MM.1S (cell line): Measurements from ENCODE around the gene YAF2.
A peak's percentile ranks its signal among the peaks of the same experiment; 100 is the strongest.

Experiments
- DNase-seq: peaks from one replicate; pipeline ENCODE4 v3.0.0-alpha.2; 2015
- H2AFZ ChIP-seq: fragments of 300-600 bp; sonication (generic); 2 replicates; pipeline ENCODE4 v1.6.0; 2016; ENCODE audit warnings: antibody characterized with exemption, low read length
- H3F3A ChIP-seq: fragments of 300-600 bp; sonication (generic); 2 replicates; pipeline ENCODE4 v1.6.1; 2016; ENCODE audit warnings: mild to moderate bottlenecking, antibody characterized with exemption, low read length, moderate library complexity, mixed read lengths; ENCODE audit not compliant: insufficient read depth
- H3K27ac ChIP-seq: fragments of 300-600 bp; sonication (generic); 2 replicates; pipeline ENCODE4 v1.5.1; 2016; ENCODE audit warnings: mild to moderate bottlenecking, low read length
- H3K27me3 ChIP-seq: fragments of 300-600 bp; sonication (generic); replicated peaks from 2 replicates; pipeline ENCODE4 v1.6.0; 2016; ENCODE audit warnings: low read length; ENCODE audit not compliant: insufficient read depth
- H3K36me3 ChIP-seq: fragments of 300-600 bp; sonication (generic); replicated peaks from 2 replicates; pipeline ENCODE4 v1.6.1; 2016; ENCODE audit warnings: mild to moderate bottlenecking, low read length, mixed read lengths; ENCODE audit not compliant: insufficient read depth
- H3K4me1 ChIP-seq: fragments of 300-600 bp; sonication (generic); 2 replicates; pipeline ENCODE4 v1.6.1; 2016; ENCODE audit warnings: low read length, mixed read lengths
- H3K4me2 ChIP-seq: fragments of 300-600 bp; sonication (generic); 2 replicates; pipeline ENCODE4 v1.6.0; 2016; ENCODE audit warnings: low read depth, low read length
- H3K4me3 ChIP-seq: fragments of 300-600 bp; sonication (generic); 2 replicates; pipeline ENCODE4 v1.5.1; 2016; ENCODE audit warnings: low read length, mixed read lengths
- H3K79me2 ChIP-seq: fragments of 300-600 bp; sonication (generic); 2 replicates; pipeline ENCODE4 v1.6.1; 2016; ENCODE audit warnings: mixed run types, low read length, mixed read lengths
- H3K9ac ChIP-seq: fragments of 300-600 bp; sonication (generic); 2 replicates; pipeline ENCODE4 v1.6.1; 2016; ENCODE audit warnings: low read length, mixed read lengths
- H3K9me2 ChIP-seq: fragments of 300-600 bp; sonication (generic); replicated peaks from 2 replicates; pipeline ENCODE4 v1.6.1; 2016; ENCODE audit warnings: mild to moderate bottlenecking, low read length, mixed read lengths; ENCODE audit not compliant: insufficient read depth
- H3K9me3 ChIP-seq: fragments of 300-600 bp; sonication (generic); replicated peaks from 2 replicates; pipeline ENCODE4 v1.6.1; 2016; ENCODE audit warnings: mild to moderate bottlenecking, low read length, mixed read lengths; ENCODE audit not compliant: insufficient read depth
- H4K20me1 ChIP-seq: fragments of 300-600 bp; sonication (generic); 2 replicates; pipeline ENCODE4 v1.6.1; 2016; ENCODE audit warnings: mild to moderate bottlenecking, low read length, moderate library complexity, mixed read lengths; ENCODE audit not compliant: insufficient read depth
- EZH2 ChIP-seq: fragments of 300-600 bp; sonication (generic); optimal IDR thresholded peaks from 2 replicates; pipeline ENCODE3; 2017; ENCODE audit warnings: low read depth, mild to moderate bottlenecking, antibody characterized with exemption, low read length, mixed read lengths
- EZH2phosphoT487 ChIP-seq: fragments of 300-600 bp; sonication (generic); IDR thresholded peaks from 2 replicates; pipeline ENCODE4 v1.6.1; 2018; ENCODE audit warnings: antibody characterized with exemption, low read length
- TF ChIP-seq, protein P1 (sequence below): fragments of 300-600 bp; sonication (generic); IDR thresholded peaks from 2 replicates; pipeline ENCODE4 v1.5.1; 2016; ENCODE audit warnings: antibody characterized with exemption, low read length, mixed read lengths

The YAF2 gene

DNA sequence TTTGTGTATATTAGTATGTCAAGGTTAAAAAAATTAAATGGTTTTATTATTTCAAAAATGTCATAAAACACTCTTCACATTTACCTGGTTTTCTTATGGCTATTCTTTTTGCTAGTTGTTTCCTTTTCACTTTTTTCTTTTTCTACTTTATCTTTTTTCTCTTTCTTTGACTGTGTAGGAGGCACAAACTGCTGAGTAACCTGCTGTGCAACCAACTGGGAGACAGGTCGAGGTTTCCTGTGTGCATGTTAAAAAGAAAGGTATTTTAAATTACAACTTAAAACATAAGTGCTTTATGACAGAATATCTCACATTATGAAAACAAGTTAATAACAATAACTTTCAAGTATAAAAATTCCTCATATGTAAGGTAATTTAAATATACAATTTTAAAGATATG, 76.5 kb downstream of the YAF2 start:
- H3K4me3 ChIP-seq = no peak overlapping the region
- no peaks in the 10 kb centered on the region for H3K9me2 ChIP-seq
- H3K27me3 ChIP-seq = no peaks in the 10 kb centered on the region
- no peak overlapping the region for H3K4me2 ChIP-seq
- H2AFZ ChIP-seq = no peak overlapping the region
- H3K36me3 ChIP-seq = no peaks in the 10 kb centered on the region; the same call in 1 of the 2 replicates
- no peaks in the 10 kb centered on the region for H3K9me3 ChIP-seq
- no peak for DNase-seq
- no peaks in the 10 kb centered on the region for H3F3A ChIP-seq
- TF ChIP-seq EZH2phosphoT487 = no peak
- no peak for TF ChIP-seq EZH2
- no peaks in the 10 kb centered on the region for H3K4me1 ChIP-seq
- H3K27ac ChIP-seq = no peak overlapping the region
- H3K9ac ChIP-seq = no peak overlapping the region
- H3K79me2 ChIP-seq = 0 out of 2 replicates have a peak, but pooled peaks cover 2% of the 10 kb centered on the region
- H4K20me1 ChIP-seq = no peaks in the 10 kb centered on the region

DNA sequence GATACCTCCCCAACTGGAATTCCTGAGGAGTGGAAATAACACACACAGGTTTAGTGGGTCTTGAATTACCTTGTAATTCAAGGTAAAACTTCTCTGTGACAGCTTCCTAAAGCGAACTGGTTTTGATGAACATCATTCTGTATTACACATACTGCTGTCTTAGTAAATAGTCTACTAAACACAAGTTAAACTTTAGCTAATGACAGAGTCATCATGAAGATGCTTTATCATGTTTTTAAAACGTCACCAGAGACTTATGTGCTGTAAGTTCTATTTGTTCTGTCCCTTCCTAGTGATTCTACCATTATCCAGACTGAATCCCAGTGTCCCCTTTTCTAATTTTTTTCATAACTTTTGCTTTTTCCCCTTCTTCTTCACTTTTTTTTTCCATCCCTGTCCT, 81.8 kb downstream of the YAF2 start:
- Histone ChIP-seq H3K27me3 (no peaks in the 10 kb centered on the region), H4K20me1 (no peaks in the 10 kb centered on the region), H3K4me2 (no peak overlapping the region), H3K9ac (no peak overlapping the region), H3K9me2 (no peaks in the 10 kb centered on the region), H3K27ac (no peak overlapping the region), H3F3A (no peaks in the 10 kb centered on the region), H3K9me3 (no peaks in the 10 kb centered on the region), H3K36me3 (no peaks in the 10 kb centered on the region; the same call in 1 of the 2 replicates), H3K4me1 (no peaks in the 10 kb centered on the region), H3K79me2 (no peaks in the 10 kb centered on the region), H2AFZ (no peak overlapping the region), H3K4me3 (no peak overlapping the region)
- no peak for DNase-seq
- TF ChIP-seq EZH2phosphoT487 = no peak
- TF ChIP-seq, protein P1, sequence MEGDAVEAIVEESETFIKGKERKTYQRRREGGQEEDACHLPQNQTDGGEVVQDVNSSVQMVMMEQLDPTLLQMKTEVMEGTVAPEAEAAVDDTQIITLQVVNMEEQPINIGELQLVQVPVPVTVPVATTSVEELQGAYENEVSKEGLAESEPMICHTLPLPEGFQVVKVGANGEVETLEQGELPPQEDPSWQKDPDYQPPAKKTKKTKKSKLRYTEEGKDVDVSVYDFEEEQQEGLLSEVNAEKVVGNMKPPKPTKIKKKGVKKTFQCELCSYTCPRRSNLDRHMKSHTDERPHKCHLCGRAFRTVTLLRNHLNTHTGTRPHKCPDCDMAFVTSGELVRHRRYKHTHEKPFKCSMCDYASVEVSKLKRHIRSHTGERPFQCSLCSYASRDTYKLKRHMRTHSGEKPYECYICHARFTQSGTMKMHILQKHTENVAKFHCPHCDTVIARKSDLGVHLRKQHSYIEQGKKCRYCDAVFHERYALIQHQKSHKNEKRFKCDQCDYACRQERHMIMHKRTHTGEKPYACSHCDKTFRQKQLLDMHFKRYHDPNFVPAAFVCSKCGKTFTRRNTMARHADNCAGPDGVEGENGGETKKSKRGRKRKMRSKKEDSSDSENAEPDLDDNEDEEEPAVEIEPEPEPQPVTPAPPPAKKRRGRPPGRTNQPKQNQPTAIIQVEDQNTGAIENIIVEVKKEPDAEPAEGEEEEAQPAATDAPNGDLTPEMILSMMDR = no peak
- TF ChIP-seq EZH2 = no peak

DNA sequence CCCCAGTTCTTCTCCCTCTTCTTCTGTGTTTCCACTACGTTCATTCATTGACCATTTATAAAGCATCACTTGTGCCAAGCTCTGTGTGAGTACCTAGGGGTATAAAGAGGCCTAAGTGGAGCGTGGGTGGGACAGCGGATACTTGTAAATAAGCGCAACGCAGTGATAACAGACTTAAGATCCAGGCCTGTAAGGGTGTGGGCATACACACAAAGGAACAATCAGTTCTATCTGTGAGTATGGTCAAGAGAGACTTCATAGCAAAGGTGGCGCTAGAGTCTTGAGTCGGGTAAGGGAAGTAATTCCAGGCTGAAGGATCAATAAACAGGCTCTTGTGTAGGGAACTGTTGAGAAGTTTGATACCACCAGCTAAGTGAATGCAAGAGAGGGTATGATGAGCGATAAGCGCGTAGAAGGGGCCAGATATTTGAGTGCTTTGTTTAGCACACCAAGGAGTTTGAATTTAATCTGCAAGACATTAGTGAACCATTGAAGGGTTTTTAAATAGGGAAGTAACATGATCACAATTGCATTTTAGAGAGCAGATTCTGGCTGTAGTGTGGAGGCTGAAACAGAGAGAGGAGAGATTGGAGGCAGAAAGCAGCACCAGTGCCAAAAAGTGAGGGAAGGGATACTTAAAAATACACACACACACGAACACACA, 92.4 kb downstream of the YAF2 start:
- TF ChIP-seq EZH2phosphoT487 (no peak), EZH2 (no peak)
- TF ChIP-seq, protein P1 = no peak
- DNase-seq = no peak
- no peaks in the 10 kb centered on the region for H3K9me3 ChIP-seq
- H3F3A ChIP-seq = peaks cover 11% of the 10 kb centered on the region; the same call in 1 of the 2 replicates
- no peaks in the 10 kb centered on the region for H4K20me1 ChIP-seq
- H3K9ac ChIP-seq = no peak overlapping the region
- H3K4me3 ChIP-seq = peak overlapping the region; percentile 78
- peak overlapping the region; percentile 73 for H2AFZ ChIP-seq
- H3K27ac ChIP-seq = no peak overlapping the region
- no peaks in the 10 kb centered on the region for H3K9me2 ChIP-seq
- no peaks in the 10 kb centered on the region for H3K36me3 ChIP-seq
- H3K79me2 ChIP-seq = peaks cover 34% of the 10 kb centered on the region
- no peaks in the 10 kb centered on the region for H3K27me3 ChIP-seq
- peak overlapping the region; percentile 88; the same call in 1 of the 2 replicates for H3K4me2 ChIP-seq
- H3K4me1 ChIP-seq = no peaks in the 10 kb centered on the region; the same call in 1 of the 2 replicates

DNA sequence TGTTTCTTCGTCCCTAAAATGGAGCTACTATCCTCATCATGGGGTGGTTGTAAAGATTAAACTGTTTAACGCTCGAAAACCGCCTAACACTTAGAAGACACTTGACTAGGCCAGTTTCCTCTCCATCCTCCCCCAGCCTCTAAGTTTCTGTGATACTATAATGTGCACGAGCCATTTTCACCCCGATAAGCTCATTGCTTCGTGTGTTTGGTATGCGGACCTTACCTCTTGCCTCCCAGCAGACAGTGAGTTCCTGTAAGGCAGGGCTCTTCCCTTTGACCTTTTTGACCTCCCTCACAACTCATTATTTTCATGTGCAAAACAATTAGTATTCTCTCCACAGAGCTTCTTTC, 92.9 kb downstream of the YAF2 start:
- H3K27me3 ChIP-seq = no peaks in the 10 kb centered on the region
- H3K4me1 ChIP-seq = no peaks in the 10 kb centered on the region; the same call in 1 of the 2 replicates
- no peaks in the 10 kb centered on the region for H3K9me2 ChIP-seq
- peak overlapping the region; percentile 73 for H2AFZ ChIP-seq
- no peaks in the 10 kb centered on the region for H3K36me3 ChIP-seq
- H3F3A ChIP-seq = peaks cover 11% of the 10 kb centered on the region; the same call in 1 of the 2 replicates
- H3K79me2 ChIP-seq = peaks cover 40% of the 10 kb centered on the region
- TF ChIP-seq, protein P1 = no peak
- no peak for TF ChIP-seq EZH2
- no peak for TF ChIP-seq EZH2phosphoT487
- H3K4me3 ChIP-seq = peak overlapping the region; percentile 78
- no peaks in the 10 kb centered on the region for H3K9me3 ChIP-seq
- H3K9ac ChIP-seq = peak overlapping the region; percentile 60; the same call in 1 of the 2 replicates
- no peaks in the 10 kb centered on the region for H4K20me1 ChIP-seq
- no peak overlapping the region for H3K27ac ChIP-seq
- no peak for DNase-seq
- peak overlapping the region; percentile 88 for H3K4me2 ChIP-seq
